Astrocyte (in vitro differentiated cells and primary cell): Measurements from ENCODE around the gene ANO2.

Source experiments
- CTCF ChIP-seq: IDR thresholded peaks from 2 replicates; pipeline ENCODE4 v1.5.1; 2011; ENCODE audit warnings: low read depth, mild to moderate bottlenecking, inconsistent platforms, low read length, moderate library complexity; ENCODE audit not compliant: insufficient read depth
- EZH2 ChIP-seq: IDR thresholded peaks from 2 replicates; pipeline ENCODE4 v1.6.1; 2012; ENCODE audit warnings: mild to moderate bottlenecking, low read length, inconsistent platforms; ENCODE audit not compliant: insufficient read depth

GRCh38 chr12:5915511-5915910 is 29.5 kb downstream of the ANO2 start:
- no peak for TF ChIP-seq CTCF
- no peak for TF ChIP-seq EZH2
